Measurements from ENCODE around the gene SCGB2B2. TPM values are rescaled to one million over a fixed set of nuclear protein-coding genes. Genes with fewer than 3 reads are reported as not detected.

The SCGB2B2 gene
- total RNA-seq, 1 experiment from 2014 or later = 1.00 TPM

DNA sequence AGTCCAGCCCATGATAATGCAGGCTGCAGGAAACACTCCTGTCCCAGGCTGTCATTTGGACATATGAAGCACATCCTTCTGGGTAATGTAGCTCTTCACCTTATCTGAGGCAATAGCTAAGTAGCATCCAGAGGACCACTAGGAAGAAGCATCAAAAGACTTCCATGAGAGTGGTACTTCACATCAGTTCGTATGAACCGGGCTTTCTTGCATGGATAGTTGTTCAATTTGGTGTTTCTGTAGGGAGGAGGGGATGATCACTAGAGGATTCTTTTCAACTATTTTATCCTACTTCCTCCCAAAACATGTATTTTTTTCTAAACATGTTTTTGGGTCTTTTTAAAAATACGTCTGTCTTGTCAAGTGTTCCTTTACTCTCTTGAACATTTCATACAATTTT, 13.4 kb upstream of the SCGB2B2 start:
- intact Hi-C loops (cut with micrococcal nuclease; ENCODE audit: unreplicated experiment) = no loop called here
- Mint-ChIP-seq H3K27me3 (ENCODE audit: insufficient read depth, unreplicated experiment) (peaks cover 7% of the 10 kb centered on the region), H3K27ac (ENCODE audit: unreplicated experiment) (no peak overlapping the region), H3K4me1 (ENCODE audit: low read depth, unreplicated experiment) (no peaks in the 10 kb centered on the region), H3K4me3 (ENCODE audit: unreplicated experiment) (no peak overlapping the region), H3K9me3 (ENCODE audit: unreplicated experiment) (peaks cover 34% of the 10 kb centered on the region), H3K36me3 (ENCODE audit: insufficient read depth, unreplicated experiment) (no peaks in the 10 kb centered on the region)
- no peak for DNase-seq
- Histone ChIP-seq H3K27me3 (replicated peaks; ENCODE audit: control insufficient read depth, insufficient read depth, low read length) (no peaks in the 10 kb centered on the region), H3K36me3 (ENCODE audit: control insufficient read depth, insufficient read depth, low read length) (no peaks in the 10 kb centered on the region), H3K4me3 (ENCODE audit: low read depth, low read length) (no peak overlapping the region), H3K9me3 (peaks cover 14% of the 10 kb centered on the region; the same call in 1 of the 2 replicates), H3K4me1 (no peaks in the 10 kb centered on the region)
- TF ChIP-seq, protein P1, sequence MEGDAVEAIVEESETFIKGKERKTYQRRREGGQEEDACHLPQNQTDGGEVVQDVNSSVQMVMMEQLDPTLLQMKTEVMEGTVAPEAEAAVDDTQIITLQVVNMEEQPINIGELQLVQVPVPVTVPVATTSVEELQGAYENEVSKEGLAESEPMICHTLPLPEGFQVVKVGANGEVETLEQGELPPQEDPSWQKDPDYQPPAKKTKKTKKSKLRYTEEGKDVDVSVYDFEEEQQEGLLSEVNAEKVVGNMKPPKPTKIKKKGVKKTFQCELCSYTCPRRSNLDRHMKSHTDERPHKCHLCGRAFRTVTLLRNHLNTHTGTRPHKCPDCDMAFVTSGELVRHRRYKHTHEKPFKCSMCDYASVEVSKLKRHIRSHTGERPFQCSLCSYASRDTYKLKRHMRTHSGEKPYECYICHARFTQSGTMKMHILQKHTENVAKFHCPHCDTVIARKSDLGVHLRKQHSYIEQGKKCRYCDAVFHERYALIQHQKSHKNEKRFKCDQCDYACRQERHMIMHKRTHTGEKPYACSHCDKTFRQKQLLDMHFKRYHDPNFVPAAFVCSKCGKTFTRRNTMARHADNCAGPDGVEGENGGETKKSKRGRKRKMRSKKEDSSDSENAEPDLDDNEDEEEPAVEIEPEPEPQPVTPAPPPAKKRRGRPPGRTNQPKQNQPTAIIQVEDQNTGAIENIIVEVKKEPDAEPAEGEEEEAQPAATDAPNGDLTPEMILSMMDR (IDR thresholded peaks at IDR 0.05; ENCODE audit: insufficient read depth in 1 of 2, low read depth in 1 of 2, low read length in 1 of 2, severe bottlenecking in 1 of 2, unreplicated experiment in 1 of 2) = no peak
- POLR2A ChIA-PET = no interaction called here
- CTCF ChIA-PET = no interaction called here
- BruUV-seq (replicated peaks) = no TSS peak

DNA sequence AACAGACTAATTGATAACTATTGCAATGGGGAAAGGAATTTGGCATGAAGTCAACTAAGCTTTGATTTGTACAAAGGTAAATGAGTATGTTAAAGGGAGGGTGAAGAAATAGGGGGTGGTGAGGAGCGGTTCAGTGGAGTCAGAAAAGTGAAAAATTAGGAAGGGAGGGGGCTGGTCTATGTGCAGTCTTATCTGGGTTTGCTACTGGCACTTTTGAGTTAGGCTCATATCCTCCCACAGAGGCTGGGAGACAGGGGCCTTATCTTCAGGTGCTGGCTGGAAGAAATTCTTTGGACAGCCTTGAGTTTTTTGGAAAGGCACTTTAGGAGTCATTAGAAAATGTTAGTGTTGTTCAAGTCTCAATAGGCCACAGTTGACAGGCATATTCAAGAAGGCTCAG, 11.6 kb upstream of the SCGB2B2 start:
- peaks cover 5% of the 10 kb centered on the region for H3K36me3 Mint-ChIP-seq (ENCODE audit: insufficient read depth, unreplicated experiment)
- no peak overlapping the region for H3K4me3 Mint-ChIP-seq (ENCODE audit: unreplicated experiment)
- BruUV-seq (replicated peaks) = no TSS peak
- CTCF ChIA-PET = no interaction called here
- Histone ChIP-seq H3K4me1 (no peaks in the 10 kb centered on the region), H3K9me3 (peaks cover 19% of the 10 kb centered on the region; the same call in 1 of the 2 replicates), H3K27me3 (replicated peaks; ENCODE audit: control insufficient read depth, insufficient read depth, low read length) (no peaks in the 10 kb centered on the region), H3K36me3 (ENCODE audit: control insufficient read depth, insufficient read depth, low read length) (no peaks in the 10 kb centered on the region), H3K4me3 (ENCODE audit: low read depth, low read length) (no peak overlapping the region)
- no peak for DNase-seq
- POLR2A ChIA-PET = no interaction called here
- no peak overlapping the region for H3K27ac Mint-ChIP-seq (ENCODE audit: unreplicated experiment)
- H3K4me1 Mint-ChIP-seq (ENCODE audit: low read depth, unreplicated experiment) = no peaks in the 10 kb centered on the region
- intact Hi-C loops (cut with micrococcal nuclease; ENCODE audit: unreplicated experiment) = no loop called here
- peaks cover 49% of the 10 kb centered on the region for H3K9me3 Mint-ChIP-seq (ENCODE audit: unreplicated experiment)
- peaks cover 5% of the 10 kb centered on the region for H3K27me3 Mint-ChIP-seq (ENCODE audit: insufficient read depth, unreplicated experiment)
- TF ChIP-seq, protein P1 (IDR thresholded peaks at IDR 0.05; ENCODE audit: insufficient read depth in 1 of 2, low read depth in 1 of 2, low read length in 1 of 2, severe bottlenecking in 1 of 2, unreplicated experiment in 1 of 2) = no peak

- CTCF ChIA-PET = no interaction called here
- H3K9me3 ChIP-seq = peaks cover 21% of the 10 kb centered on the region; the same call in 1 of the 2 replicates
- POLR2A ChIA-PET = no interaction called here
- no peak overlapping the region for H3K27ac Mint-ChIP-seq (ENCODE audit: unreplicated experiment)
- no TSS peak for BruUV-seq (replicated peaks)
- no peaks in the 10 kb centered on the region for H3K4me1 Mint-ChIP-seq (ENCODE audit: low read depth, unreplicated experiment)
- intact Hi-C loops (cut with micrococcal nuclease; ENCODE audit: unreplicated experiment) = no loop called here
- no peaks in the 10 kb centered on the region for H3K27me3 ChIP-seq (replicated peaks; ENCODE audit: control insufficient read depth, insufficient read depth, low read length)
- H3K27me3 Mint-ChIP-seq (ENCODE audit: insufficient read depth, unreplicated experiment) = peaks cover 5% of the 10 kb centered on the region
- peaks cover 18% of the 10 kb centered on the region for H3K36me3 Mint-ChIP-seq (ENCODE audit: insufficient read depth, unreplicated experiment)
- H3K4me3 ChIP-seq (ENCODE audit: low read depth, low read length) = no peak overlapping the region
- H3K36me3 ChIP-seq (ENCODE audit: control insufficient read depth, insufficient read depth, low read length) = peaks cover 2% of the 10 kb centered on the region; the same call in 1 of the 2 replicates
- no peak overlapping the region for H3K4me3 Mint-ChIP-seq (ENCODE audit: unreplicated experiment)
- no peaks in the 10 kb centered on the region for H3K4me1 ChIP-seq
- peaks cover 52% of the 10 kb centered on the region for H3K9me3 Mint-ChIP-seq (ENCODE audit: unreplicated experiment)
- DNase-seq = no peak
- TF ChIP-seq, protein P1 (IDR thresholded peaks at IDR 0.05; ENCODE audit: insufficient read depth in 1 of 2, low read depth in 1 of 2, low read length in 1 of 2, severe bottlenecking in 1 of 2, unreplicated experiment in 1 of 2) = no peak
These were observed 10.4 kb upstream of the SCGB2B2 start for GRCh38 chr19:34687348-34687747.
